Measurements from ENCODE around the gene XRCC3.
"Not testable (repeated sequence)": the region's sequence is repeated elsewhere in the genome, so short reads cannot be mapped to it uniquely, and the experiment has no call there.

The XRCC3 gene

DNA sequence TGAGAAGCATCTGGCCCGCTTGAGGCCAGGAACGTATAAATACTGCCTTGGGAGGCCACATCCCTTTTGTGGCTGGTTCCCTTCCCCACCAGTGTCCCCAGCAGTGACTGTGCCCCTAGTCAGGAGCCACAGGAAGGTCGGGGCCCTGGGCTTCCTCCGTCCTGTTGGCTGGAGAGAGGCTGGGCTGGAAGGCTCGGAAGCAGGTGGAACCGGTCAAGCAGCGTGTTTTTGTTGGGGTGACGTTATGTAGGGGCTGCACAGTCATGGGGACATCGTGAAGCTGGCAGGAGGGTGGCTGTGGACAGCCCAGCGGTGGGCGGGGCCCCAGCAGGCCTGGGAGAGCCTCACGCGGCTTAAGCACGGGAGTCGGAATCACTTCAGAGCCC lies 10.1 kb downstream of the XRCC3 start:
- no peak for DNase-seq

DNA sequence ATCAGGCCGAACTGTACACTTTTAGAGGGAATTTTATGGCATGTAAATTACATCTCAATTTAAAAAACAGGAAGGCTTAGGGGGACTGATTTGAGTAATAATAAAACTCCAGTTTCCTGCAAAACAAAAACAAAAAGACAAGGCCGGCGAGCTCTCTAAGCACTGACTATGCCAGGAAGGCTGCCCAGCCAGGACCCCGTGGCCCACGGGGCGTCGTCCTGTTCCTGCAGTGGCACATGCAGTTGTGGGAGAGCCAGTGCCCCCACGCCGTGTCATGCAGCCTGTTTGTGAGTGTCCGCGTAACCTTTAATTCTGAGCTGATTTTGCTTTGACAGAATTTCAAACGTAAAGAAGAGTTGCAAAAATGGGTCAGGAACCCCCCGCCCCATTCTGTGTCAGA lies 10.5 kb downstream of the XRCC3 start:
- DNase-seq: no peak

DNA sequence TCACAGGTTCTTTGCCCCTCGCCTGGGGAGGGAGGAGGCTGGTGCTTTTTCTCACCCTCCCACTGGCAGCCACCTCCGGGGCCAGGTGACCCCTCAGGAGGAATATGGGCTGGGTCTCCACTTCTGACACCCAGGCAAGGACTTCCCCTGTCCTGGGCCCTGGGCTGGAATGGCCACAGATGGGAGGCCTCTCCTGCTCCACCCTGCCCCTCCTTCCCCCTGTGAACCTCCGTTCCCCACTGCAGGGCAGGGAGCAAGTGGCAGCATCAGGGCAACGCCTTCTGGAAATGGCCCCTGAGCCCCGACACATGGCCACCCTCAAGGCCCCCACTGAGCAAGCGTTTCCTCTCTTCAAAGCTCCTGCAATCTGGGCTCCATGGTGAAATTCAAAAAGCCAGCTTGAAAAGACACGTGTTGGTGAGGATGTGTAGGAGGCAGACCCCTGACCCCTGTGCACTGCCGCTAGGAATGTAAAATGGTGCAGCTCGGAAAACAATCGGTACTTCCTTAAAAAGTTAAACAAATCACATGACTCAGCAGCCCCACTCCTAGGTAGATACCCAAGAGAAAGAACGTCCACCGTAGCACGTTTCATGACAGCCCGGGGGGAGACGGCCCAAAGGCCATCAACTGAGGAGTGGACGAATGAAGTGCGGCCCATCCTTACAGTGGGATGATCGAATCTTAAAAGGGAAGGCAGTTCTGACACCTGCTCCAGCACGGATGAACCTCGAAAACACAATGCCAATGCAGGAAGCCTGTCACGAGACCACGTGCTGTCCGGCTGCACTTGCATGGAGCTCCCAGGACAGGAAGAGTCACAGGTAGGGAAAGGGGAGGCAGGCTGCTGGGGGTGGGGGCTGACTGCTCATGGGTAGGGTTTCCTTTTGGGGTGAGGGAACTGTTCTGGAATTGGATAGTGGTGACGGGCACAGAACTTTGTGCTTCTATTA lies 11.5 kb downstream of the XRCC3 start:
- DNase-seq: no peak

DNA sequence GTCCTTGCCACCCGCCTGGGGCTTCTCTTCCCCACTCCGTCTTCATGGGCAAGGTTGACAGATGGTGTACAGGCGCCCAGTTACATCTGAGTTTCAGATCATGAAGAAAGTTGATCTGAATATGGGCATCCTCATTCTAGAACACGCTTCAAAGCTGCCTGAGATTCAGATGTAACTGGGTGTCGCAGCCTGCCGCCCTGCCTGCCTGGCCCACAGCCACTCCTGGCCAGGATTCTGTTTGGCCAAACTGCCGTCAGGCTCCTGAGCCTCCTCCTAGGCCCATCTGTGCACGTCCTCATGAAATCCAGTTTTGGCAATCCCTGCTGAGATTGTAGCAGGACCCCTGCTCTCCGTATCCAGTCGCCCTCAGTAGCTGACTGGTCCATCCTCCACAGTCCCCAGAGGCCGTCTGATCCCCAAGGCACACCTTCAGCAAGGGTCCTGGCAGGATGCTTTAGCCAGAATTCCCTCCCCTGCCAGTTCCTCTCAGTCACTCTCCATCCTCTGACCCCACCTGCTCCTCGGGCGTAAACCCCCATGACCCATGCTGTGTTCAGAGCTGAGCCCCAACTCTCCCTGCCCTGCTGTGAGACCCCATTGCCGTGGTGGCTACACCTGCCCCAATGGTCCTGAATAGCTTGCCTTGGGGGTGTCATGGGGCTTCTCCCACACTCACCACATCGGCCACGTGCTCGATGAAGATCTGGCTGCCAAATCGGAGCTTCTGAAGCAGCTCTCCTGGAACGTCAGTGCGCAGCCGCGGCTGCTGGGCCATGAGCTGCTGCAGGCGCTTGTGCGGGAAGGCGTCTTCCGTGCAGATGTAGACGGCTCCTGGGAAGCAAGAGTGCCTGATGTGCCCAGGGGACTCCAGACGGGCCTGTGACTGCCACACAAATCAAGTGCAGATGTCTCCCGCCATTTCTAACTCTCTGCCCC lies 12.5 kb downstream of the XRCC3 start:
- no peak for DNase-seq

DNA sequence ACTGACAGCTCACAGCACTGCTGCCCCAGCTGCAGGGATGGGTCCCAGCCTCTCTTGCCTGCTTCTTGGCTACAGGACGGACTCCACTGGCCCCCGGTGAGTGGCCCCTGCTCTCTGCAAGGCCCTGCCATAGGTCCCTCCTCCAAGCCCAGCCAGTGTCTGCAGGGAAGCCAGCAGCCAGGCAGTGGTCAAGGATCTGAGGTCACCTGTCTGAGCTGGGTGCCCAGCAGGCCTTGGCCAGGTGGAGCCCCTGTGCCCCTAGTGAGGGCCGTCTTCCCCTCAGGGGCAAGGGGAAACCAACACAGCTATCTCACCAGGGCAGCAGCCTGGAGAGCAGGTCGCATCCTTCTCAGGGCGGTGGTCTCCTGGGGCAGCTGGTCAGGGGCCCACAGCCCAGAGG lies 13.2 kb downstream of the XRCC3 start:
- no peak for DNase-seq

DNA sequence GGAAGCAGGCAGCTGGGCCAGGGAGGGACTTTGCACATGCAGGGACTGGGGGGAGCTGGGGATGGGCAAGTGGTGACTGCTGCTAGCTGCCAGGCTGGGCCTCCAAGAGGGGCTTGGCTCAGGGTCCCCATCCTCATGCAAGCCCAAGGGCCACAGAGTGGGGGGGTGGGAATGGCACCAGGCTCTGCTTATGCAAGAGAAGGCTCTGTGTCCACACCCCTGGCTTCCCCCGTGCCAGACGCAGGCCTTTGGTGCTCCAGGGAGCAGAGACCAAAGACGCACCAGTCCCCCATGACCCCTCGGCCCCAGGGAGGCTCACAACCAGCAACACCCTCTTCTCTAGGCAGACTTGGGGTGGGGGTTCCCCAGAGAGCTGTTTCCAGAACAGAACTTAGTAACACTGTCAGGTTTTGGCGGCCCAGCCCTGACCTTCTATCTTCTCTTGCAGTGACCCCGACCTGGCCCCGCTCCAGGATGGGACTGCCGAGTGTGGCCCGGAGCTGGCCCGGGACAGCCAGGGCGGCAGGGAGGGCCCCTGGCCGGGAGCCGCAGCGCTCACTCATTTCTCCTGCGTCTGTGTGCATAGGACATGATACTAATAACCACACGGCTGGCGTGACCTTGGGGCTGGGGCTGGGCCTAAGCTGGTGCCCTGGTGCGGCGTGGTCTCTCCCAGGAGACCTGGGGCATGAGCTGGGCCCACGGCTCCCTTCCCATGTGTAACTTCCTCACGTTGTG lies 14.3 kb downstream of the XRCC3 start:
- no peak for DNase-seq

DNA sequence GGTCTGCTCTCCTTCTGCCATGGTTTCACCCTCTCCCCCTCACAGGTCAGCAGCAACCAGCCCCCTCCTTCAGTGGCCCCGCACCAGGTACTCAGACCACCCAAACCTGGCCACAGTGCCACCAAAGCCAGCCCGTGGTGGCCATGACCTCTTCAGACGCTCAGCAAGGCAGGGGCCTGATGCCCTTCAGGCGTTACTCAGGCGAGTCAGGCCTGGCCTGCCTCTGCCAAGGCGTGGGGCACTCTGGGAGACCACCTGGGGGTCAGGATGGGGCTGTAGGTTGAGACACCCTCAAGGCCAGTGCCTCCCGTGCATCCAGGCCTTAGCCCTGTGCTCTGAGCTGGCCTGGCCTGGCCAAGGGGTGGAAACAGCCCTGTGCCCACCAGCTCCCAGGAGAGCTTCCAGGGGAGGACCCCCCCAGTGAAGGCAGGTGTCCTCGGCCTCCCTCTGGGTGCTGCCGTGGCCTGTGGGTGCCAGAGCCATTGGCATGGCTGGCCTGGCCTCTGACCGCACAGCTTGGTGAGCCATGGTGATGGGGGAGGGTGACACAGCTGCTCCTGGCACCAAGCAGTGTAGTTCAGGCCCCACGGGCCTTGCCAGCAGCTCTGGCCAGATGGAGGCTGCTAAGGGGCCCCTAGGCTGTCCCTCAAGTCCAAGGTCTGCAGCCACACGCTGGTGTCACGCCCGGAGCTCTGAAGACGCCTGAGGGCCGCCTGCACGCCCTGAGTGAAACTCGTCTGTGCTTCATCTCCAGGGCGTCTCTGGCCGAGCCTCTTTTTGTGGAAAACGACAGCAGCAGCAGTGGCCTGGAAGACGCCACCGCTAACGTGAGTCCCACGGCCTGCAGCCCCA lies 15.1 kb downstream of the XRCC3 start:
- DNase-seq: no peak

DNA sequence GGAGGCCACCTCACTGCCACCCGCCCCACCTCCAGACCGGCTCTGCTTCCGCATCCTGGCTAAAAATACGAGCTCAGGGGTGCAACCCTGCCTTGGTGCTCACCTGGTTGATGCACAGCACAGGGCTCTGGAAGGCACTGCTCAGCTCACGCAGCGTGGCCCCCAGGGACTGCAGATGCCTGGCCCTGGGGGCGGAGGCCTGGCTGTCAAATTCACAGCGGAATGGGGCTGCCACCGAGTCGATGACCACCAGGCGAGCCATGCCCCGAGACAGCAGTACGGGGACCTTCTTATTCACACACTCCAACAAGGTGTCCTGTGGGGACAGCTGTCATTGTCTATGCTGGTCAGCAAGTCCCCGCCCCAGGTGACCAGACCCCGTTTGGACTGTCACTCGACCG lies 16.0 kb downstream of the XRCC3 start:
- no peak for DNase-seq

DNA sequence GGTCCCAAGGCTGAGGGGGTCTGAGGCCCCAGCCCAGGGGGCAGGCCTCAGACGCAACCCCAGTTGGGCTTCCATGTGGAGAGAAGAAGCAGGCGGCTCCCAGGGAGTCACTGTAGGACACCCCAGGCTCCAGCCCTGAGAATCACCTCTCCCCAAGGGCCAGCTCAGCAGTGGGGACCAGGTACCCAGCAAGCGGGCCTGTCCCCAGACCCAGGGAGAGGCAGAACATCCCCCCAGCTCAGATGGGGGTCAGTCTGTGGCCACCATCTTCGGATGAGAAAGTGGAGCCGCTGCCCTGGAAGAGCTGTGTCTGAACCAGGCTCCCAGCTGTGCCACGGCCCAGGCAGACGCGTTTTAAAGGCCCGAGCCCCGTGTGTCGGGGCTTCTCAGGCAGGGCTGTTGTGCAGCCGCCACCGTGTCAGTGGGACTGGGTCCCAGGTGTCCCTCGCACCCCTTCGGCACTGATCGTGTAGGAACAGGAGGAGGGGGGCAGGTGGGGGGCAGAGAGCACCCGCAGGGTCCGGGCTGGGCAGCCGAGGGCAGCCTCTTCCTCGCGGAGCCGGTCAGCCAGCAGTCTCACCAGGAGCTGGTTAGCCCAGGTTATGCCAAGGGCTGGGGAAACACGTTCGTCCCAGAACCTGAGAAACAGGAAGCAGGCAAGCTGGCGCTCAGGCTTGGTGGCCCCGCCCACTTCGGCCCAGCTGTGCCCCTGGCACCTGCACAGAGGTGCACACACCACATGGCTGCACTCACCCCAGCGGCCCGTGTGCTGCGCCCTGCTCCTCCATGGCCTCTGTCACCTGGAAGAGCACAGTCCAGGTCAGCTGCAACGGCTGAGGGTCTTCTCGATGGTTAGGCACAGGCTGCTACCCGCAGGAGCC lies 16.6 kb downstream of the XRCC3 start:
- DNase-seq: no peak

DNA sequence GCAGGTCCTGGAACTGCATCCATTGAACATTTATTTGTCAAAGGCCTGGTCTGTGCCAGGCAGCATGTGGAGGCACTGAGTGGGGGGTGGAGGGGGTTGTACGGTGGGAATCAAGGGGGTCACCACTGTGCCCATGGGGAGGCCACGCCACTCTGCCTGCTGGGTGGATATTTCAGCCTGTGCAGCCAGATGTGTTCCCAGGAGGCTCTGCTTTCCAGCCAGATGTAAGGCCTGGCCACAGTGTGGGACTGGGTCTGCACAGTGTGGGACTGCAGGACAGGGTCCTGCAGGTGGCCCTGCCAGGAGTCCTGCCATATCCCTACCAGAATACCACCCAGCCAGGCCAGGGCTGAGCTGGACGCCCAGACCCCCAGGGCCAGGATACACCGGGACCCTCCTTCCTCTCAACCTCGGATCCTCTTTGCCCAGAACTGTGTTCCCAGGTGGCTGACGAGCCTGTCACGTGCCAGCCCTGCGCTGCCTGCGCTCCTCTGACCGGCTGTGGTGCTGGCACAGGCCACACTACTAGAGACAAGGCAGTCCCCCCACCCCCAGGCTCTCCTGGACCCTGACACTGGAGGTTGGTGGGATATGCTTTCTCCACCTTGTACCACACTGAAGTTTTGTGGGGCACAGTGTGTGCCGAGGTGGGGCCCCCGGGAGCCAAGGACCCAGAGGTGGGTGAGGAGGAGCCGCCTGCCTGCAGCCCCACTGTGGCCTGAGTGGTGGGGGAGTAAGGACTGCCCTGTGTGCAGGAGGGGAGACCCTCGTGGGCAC lies 17.5 kb downstream of the XRCC3 start:
- no peak for DNase-seq

DNA sequence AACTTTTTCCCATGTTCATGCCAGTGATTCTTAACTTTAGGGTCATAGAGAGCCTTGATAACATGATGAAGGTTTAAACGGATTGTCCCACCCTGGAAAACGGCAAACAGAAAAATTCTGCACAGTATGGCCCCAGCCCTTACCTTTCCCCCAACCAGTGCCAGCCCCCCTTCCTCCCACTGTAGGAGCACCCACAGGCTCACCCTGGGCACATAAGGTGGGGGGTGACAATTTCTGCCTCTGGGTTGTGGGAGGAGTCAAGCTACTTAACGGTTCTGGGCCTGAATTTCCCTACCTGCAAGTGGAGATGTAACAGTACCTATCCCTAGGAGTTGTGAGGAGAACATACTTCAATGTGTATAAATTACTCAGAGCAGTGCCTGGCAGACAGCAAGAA lies 18.0 kb downstream of the XRCC3 start:
- no peak for DNase-seq

DNA sequence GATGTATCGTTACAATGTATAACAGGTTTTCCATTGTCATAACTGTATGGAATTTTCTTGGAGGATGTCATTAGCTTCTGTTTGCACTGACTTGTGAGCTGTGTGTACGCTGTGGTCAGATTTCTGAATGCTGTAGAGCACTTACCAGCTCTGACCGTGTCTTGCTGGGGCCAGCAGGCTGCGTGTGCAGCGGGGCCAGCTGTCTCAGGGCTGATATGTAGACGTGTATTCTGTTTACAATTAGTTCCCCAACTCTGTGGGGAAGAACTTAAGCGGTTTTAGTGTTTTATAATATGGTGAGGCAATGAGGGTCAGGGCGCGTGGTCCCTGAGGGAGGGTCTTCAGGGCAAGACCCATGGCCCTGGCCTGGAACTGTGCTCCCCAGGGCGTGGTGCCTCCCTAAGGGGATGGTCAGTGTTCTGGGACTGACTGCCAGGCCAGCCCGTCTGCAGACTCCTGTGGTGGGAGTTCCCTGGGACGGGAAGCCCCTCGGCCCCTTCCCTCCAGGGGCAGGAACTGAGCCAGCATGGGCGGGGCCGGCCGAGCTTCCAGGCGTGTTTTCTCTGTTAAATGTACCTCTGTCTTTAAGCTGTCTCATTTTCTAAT lies 18.7 kb downstream of the XRCC3 start:
- no peak for DNase-seq

DNA sequence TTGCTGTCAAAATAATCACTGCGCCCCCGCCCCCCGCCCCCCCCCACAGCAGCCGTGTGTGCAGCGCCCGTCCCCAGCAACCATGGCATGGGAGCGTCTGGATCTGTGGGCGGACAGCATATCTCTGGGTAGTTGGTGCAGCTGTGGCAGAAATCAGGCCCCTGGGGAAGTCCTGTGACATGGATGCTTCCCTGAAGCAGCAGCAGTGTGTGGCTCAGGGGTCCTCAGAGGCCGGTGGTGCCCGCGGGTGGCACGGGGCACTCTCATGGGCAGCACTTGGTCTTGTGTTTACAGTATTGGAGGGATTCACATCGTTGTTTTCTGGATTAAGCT lies 19.2 kb downstream of the XRCC3 start:
- DNase-seq: no peak

DNA sequence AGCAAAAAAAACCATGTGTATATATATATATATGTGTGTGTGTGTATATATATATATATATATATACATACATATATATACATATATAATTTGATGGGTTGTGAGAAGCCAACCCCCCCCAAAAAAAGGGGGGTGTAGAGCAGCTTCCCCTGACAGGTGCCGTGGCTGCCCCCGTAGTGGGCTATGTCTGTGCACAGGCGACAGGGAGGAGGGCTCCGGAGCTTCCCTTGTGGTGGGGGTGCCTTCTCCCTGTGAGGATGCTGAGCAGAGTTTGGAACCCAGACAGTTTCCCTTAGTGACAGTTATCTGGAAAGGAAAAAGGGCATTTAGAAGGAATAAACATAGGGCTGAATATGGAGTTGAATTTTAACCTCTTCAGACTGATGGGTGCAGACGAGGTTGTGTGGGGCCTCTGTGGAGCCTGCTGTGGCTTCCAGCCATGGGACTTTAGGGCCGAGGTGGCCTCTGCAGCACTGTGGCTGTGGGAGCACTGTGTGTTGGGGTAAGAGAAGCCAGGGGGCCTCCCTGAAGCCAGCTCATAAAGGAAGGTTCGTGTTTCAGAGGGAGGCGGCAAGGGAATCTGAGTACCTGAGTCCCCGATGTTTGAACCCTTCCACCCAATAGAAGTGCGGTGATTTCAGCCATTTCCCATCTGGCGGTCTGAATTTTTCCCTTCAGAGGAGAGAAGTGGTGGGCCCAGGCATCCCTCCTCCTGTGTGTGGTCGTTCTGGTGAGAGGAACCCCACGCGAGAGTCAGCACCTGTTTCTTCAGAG lies 19.8 kb downstream of the XRCC3 start:
- DNase-seq: no peak

DNA sequence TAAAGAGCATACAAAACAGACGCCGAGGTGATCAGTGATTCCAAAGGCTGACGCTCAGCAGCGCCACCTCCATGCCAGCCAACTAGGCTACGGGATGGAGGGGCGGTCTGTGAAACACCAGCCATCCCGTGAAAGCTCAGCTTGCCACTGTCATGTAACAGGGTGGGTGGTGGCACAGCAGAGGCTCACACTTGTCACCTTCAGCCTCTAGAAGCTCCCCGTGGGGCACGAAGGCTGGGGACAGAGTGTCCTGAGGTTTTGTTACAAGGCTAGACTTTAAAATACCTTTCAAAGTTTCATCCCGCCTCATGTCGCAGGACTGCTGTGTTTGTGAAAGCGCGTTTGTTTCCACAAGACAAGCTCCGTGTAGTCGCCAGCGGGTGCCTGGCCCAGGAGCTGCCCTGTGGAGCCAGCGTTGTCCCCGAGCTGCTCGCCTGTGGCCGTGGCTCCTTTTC lies 20.7 kb downstream of the XRCC3 start:
- no peak for DNase-seq

DNA sequence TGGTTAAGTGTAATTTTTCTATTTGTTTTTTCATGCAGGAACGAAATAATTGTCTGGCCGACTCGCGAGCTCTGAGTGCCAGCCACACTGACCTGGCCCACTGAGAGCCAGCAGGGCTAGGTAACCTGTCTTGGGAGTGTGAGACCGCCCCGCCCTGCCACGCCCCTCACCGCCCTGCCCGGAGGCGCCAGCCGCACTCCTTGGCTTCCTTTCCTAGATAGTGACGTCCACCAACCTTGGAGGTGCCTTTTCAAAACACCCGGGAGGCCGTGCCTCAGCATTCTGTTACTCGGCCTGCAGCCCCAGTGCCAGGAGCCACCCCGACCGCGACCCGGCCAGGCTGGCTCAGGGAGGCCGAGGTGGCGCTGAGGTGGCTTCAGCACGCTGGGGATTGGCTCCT lies 21.7 kb downstream of the XRCC3 start:
- no peak for DNase-seq

DNA sequence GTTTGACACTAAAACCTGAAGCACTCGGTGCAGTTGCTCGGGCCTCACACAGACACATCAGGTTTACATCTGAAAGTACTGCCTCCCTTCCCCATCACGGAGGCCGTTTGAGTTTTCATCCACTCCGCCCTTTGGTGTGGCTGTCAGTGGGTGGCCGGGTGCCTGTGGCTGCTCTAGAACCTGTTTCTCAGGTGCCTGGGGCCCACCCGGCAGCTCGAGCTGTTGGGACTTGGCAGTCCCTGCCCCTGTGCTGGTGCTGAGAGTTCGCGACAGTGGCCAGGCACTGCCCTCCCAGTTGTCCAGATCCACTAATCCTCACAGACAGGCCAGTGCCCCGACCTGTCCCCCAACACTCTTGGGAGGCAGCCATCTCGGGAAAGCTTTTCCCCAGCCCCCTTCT lies 22.4 kb downstream of the XRCC3 start:
- DNase-seq: no peak

DNA sequence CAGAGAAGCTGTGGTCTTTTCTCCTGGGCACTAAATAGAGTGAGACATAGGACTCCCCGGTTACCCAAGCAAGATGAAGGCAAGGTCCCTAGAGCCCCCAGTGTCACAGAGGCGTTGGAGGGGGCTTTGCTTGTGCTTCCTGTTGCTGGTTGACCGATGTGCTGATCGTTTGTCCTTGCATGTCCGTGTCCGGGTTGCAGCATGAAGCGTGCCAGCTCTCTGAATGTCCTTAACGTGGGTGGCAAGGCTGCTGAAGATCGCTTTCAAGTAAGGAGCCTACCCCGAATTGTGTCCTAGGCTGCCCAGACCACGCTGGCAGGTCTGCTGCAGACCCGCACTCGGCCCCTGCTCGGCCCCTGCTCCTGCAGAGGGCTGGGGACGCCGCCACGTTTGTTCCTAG lies 23.1 kb downstream of the XRCC3 start:
- no peak for DNase-seq

DNA sequence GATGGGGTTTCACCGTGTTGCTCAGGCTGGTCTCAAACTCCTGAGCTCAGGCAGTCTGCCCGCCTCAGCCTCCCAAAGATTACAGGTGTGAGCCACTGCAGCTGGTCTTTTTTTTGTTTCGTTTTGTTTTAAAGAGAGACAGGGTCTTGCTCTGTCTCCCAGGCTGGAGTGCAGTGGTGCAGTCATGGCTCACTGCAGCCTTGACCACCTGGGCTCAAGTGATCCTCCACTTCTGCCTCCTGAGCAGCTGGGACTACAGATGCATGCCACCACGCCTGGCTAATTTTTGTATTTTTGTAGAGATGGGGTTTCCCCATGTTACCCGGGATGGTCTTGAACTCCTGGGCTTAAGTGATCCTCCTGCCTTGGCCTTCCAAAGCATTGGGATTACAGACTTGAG lies 23.6 kb downstream of the XRCC3 start:
- not testable (repeated sequence) for DNase-seq

All from NCI-H1105 (cell line).